Ishikawa (cell line): ENCODE measurements around the gene SLC66A1.
"Not testable (repeated sequence)": the region's sequence is repeated elsewhere in the genome, so short reads cannot be mapped to it uniquely, and the experiment has no call there.

ENCODE experiments used
- CEBPB ChIP-seq: IDR thresholded peaks from 2 replicates; pipeline ENCODE4 v1.6.1; 2012
- CREB1 ChIP-seq: IDR thresholded peaks from 2 replicates; pipeline ENCODE4 v1.6.1; 2012; ENCODE audit warnings: low read depth
- EGR1 ChIP-seq: IDR thresholded peaks from 2 replicates; pipeline ENCODE4 v1.6.1; 2012
- EP300 ChIP-seq: IDR thresholded peaks from 2 replicates; pipeline ENCODE4 v1.6.1; 2012; ENCODE audit warnings: borderline replicate concordance
- FOXM1 ChIP-seq: IDR thresholded peaks from 2 replicates; pipeline ENCODE4 v1.6.1; 2012; ENCODE audit warnings: low read depth, borderline replicate concordance
- MAX ChIP-seq: IDR thresholded peaks from 2 replicates; pipeline ENCODE4 v1.6.1; 2012
- NFIC ChIP-seq: IDR thresholded peaks from 2 replicates; pipeline ENCODE4 v1.6.1; 2012
- RAD21 ChIP-seq: IDR thresholded peaks from 2 replicates; pipeline ENCODE4 v1.6.1; 2012; ENCODE audit warnings: low read depth
- TAF1 ChIP-seq: IDR thresholded peaks from 2 replicates; pipeline ENCODE4 v1.6.1; 2012; ENCODE audit warnings: low read depth, mild to moderate bottlenecking
- TCF12 ChIP-seq: IDR thresholded peaks from 2 replicates; pipeline ENCODE4 v1.6.1; 2012; ENCODE audit warnings: low read depth
- TEAD4 ChIP-seq: IDR thresholded peaks from 2 replicates; pipeline ENCODE4 v1.6.1; 2012
- USF1 ChIP-seq: IDR thresholded peaks from 2 replicates; pipeline ENCODE4 v1.6.1; 2012
- YY1 ChIP-seq: IDR thresholded peaks from 2 replicates; pipeline ENCODE4 v1.6.1; 2012; ENCODE audit warnings: low read depth
- ZBTB7A ChIP-seq: IDR thresholded peaks from 2 replicates; pipeline ENCODE4 v1.6.1; 2012; ENCODE audit warnings: low read depth
- TF ChIP-seq, protein P1 (sequence below): IDR thresholded peaks from 2 replicates; pipeline ENCODE4 v1.6.1; 2012; ENCODE audit warnings: low read depth, mild to moderate bottlenecking

Gene SLC66A1

GRCh38 chr1:19284881-19285280 lies 27.2 kb upstream of the SLC66A1 start:
- no peak for TF ChIP-seq MAX
- TF ChIP-seq USF1: no peak
- TF ChIP-seq EP300: no peak
- no peak for TF ChIP-seq YY1
- TF ChIP-seq ZBTB7A: no peak
- TF ChIP-seq TEAD4: no peak
- no peak for TF ChIP-seq TAF1
- TF ChIP-seq NFIC: no peak
- TF ChIP-seq TCF12: no peak
- no peak for TF ChIP-seq RAD21
- no peak for TF ChIP-seq CEBPB

GRCh38 chr1:19287436-19288185 lies 24.5 kb upstream of the SLC66A1 start:
- TF ChIP-seq NFIC (no peak), EP300 (no peak), TCF12 (no peak), CREB1 (no peak), USF1 (no peak), FOXM1 (no peak), TAF1 (no peak), EGR1 (no peak), MAX (no peak), YY1 (no peak), RAD21 (no peak), CEBPB (no peak), TEAD4 (no peak), ZBTB7A (no peak)
- TF ChIP-seq, protein P1, sequence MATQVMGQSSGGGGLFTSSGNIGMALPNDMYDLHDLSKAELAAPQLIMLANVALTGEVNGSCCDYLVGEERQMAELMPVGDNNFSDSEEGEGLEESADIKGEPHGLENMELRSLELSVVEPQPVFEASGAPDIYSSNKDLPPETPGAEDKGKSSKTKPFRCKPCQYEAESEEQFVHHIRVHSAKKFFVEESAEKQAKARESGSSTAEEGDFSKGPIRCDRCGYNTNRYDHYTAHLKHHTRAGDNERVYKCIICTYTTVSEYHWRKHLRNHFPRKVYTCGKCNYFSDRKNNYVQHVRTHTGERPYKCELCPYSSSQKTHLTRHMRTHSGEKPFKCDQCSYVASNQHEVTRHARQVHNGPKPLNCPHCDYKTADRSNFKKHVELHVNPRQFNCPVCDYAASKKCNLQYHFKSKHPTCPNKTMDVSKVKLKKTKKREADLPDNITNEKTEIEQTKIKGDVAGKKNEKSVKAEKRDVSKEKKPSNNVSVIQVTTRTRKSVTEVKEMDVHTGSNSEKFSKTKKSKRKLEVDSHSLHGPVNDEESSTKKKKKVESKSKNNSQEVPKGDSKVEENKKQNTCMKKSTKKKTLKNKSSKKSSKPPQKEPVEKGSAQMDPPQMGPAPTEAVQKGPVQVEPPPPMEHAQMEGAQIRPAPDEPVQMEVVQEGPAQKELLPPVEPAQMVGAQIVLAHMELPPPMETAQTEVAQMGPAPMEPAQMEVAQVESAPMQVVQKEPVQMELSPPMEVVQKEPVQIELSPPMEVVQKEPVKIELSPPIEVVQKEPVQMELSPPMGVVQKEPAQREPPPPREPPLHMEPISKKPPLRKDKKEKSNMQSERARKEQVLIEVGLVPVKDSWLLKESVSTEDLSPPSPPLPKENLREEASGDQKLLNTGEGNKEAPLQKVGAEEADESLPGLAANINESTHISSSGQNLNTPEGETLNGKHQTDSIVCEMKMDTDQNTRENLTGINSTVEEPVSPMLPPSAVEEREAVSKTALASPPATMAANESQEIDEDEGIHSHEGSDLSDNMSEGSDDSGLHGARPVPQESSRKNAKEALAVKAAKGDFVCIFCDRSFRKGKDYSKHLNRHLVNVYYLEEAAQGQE: no peak

DNA sequence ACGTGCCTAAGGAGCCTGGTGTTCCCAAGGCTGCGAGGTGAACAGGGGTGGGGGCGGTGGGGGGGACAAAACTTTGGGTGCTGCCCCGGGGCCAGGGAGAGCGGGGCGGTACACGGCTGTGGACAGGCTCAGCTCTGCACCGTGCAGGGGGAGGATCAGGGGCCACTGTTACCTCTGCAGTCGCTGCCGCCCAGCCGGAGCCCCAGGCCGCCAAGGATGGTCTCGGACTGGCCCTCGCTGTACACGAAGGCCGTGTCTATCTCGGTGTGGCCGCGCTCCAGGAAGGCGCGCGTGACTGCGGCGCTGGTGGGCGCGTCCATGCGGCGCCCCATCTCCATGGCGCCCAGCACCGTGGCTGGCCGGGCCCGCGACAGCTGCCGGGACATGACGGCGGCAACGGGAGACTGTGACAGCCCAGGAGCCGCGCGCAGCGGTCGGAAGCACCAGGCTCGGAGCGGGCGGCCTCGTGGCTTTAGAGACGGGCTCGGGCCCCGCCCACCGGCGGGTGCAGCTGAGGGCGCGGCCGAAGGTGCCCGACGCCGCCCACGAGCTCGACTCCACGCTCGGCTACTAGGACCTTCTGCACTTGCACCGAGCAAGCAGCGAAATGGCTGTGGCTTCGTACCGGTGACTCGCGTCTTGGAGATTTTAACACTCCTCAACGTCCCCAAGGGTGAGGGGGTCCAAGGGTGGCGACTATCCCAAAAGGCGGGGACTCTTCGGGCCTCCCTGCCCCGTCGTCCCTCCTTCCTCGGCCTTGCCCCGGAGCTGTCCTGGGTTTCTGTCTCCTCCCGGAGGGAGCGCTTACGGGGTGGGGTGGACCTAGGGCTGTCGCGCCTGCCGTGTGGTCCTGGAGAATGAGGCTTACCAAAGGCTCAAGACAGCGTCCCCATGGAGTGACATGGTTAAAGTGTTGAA lies 23.5 kb upstream of the SLC66A1 start, which contains the start of gene AKR7A3:
Gene AKR7A3, minus strand, starts transcription at position 447 of the 918 bp plus-strand sequence. Its CDS starts 61 bp downstream, at position 386.
- TF ChIP-seq RAD21, CEBPB: not testable (repeated sequence)
- TF ChIP-seq, protein P1: not testable (repeated sequence)

GRCh38 chr1:19289244-19289643 lies 22.9 kb upstream of the SLC66A1 start:
- no peak for TF ChIP-seq USF1
- no peak for TF ChIP-seq TAF1
- TF ChIP-seq, protein P1: no peak
- TF ChIP-seq EP300: no peak
